Activated T-helper 1 cell treated with anti-CD3 and anti-CD28 coated beads, Interleukin-2, amount 50 U/mL, for 16 hours (primary cell): ENCODE data around the gene BLOC1S3.

Experiments used
- DNase-seq, 2 donors: peaks; one replicate each; pipeline ENCODE4 v3.0.0-alpha.2; 2020; ENCODE audit warnings: low read depth in 1 of 2, low spot score in 1 of 2

BLOC1S3 gene

GRCh38 chr19:45180936-45181335 lies 2.4 kb downstream of the BLOC1S3 start:
- no peak for DNase-seq

- DNase-seq, result no peak
Measured at GRCh38 chr19:45182758-45183157, 4.2 kb downstream of the BLOC1S3 start.

- no peak for DNase-seq
Measured at GRCh38 chr19:45184115-45184514, 5.5 kb downstream of the BLOC1S3 start.

GRCh38 chr19:45186509-45187334 lies 8.1 kb downstream of the BLOC1S3 start:
- no peak for DNase-seq

- no peak for DNase-seq
Measured at GRCh38 chr19:45187421-45188100, 9.0 kb downstream of the BLOC1S3 start.

GRCh38 chr19:45189971-45190370 lies 11.4 kb downstream of the BLOC1S3 start:
- no peak for DNase-seq

GRCh38 chr19:45191375-45191774 lies 12.8 kb downstream of the BLOC1S3 start:
- DNase-seq, result no peak

GRCh38 chr19:45195764-45196163 lies 17.2 kb downstream of the BLOC1S3 start:
- no peak for DNase-seq

- DNase-seq, result no peak
Measured at GRCh38 chr19:45200568-45200967, 22.0 kb downstream of the BLOC1S3 start.

- DNase-seq, result no peak
Measured at GRCh38 chr19:45202637-45203036, 24.1 kb downstream of the BLOC1S3 start.

- DNase-seq, result no peak
Measured at GRCh38 chr19:45205810-45206209, 27.2 kb downstream of the BLOC1S3 start.

- no peak for DNase-seq
Measured at GRCh38 chr19:45206328-45206727, 27.7 kb downstream of the BLOC1S3 start.

GRCh38 chr19:45211751-45212381 lies 33.3 kb downstream of the BLOC1S3 start:
- no peak for DNase-seq

GRCh38 chr19:45213031-45213430 lies 34.4 kb downstream of the BLOC1S3 start:
- DNase-seq, result no peak

GRCh38 chr19:45215391-45216191 lies 37.0 kb downstream of the BLOC1S3 start:
- DNase-seq, result no peak

- no peak for DNase-seq
Measured at GRCh38 chr19:45216667-45217066, 38.1 kb downstream of the BLOC1S3 start.

GRCh38 chr19:45217193-45217956 lies 38.8 kb downstream of the BLOC1S3 start:
- no peak for DNase-seq

- no peak for DNase-seq
Measured at GRCh38 chr19:45217957-45218334, 39.4 kb downstream of the BLOC1S3 start.

- DNase-seq, result no peak
Measured at GRCh38 chr19:45218426-45218825, 39.8 kb downstream of the BLOC1S3 start.

GRCh38 chr19:45218911-45219743 lies 40.5 kb downstream of the BLOC1S3 start:
- no peak for DNase-seq
